Measurements from ENCODE around the gene THRAP3. TPM values are rescaled to one million over a fixed set of nuclear protein-coding genes. Genes with fewer than 3 reads are reported as not detected.
A peak's percentile ranks its signal among the peaks of the same experiment; 100 is the strongest.

THRAP3 gene
- total and polyA plus RNA-seq, 9 of the 15 experiments (the other 6 are each of a cell fraction or from before 2014, with no cell fraction given), result 66.2 to 135 (median 113) TPM

GRCh38 chr1:36306902-36307456, 82.7 kb downstream of the THRAP3 start (continued):
- no peak for TF ChIP-seq SFPQ (IDR thresholded peaks at IDR 0.05; ENCODE audit: low read depth, low read length)
- TF ChIP-seq HDGF (IDR thresholded peaks at IDR 0.05), result peak; percentile 86; the same call in 1 of the 2 replicates
- TF ChIP-seq HLTF (IDR thresholded peaks at IDR 0.05), result 0 out of 2 replicates have a peak, but pooled peaks have one; percentile 44
- TF ChIP-seq E2F6 (IDR thresholded peaks at IDR 0.05; ENCODE audit: borderline replicate concordance in 1 of 2, extremely low read depth in 1 of 2, insufficient read depth in 1 of 2, insufficient read length in 1 of 2, low read depth in 1 of 2, low read length in 1 of 2, poor library complexity in 1 of 2, severe bottlenecking in 1 of 2), result peak in 1 of 2 experiments; percentile 41
- peak; percentile 83 for TF ChIP-seq SAP30 (IDR thresholded peaks at IDR 0.05; ENCODE audit: borderline replicate concordance, insufficient read depth, low read depth, low read length, poor library complexity, severe bottlenecking)
- TF ChIP-seq BCOR (IDR thresholded peaks at IDR 0.05), result peak; percentile 40; the same call in 1 of the 2 replicates
- peak; percentile 30; the same call in 1 of the 2 replicates for TF ChIP-seq ARID2 (IDR thresholded peaks at IDR 0.05)
- no peak for TF ChIP-seq RBM15 (IDR thresholded peaks at IDR 0.05; ENCODE audit: insufficient read depth, low read length)
- no peak for TF ChIP-seq ZNF696 (CRISPR knock-in tag; conservative IDR thresholded peaks at IDR 0.05)
- TF ChIP-seq, protein P1, sequence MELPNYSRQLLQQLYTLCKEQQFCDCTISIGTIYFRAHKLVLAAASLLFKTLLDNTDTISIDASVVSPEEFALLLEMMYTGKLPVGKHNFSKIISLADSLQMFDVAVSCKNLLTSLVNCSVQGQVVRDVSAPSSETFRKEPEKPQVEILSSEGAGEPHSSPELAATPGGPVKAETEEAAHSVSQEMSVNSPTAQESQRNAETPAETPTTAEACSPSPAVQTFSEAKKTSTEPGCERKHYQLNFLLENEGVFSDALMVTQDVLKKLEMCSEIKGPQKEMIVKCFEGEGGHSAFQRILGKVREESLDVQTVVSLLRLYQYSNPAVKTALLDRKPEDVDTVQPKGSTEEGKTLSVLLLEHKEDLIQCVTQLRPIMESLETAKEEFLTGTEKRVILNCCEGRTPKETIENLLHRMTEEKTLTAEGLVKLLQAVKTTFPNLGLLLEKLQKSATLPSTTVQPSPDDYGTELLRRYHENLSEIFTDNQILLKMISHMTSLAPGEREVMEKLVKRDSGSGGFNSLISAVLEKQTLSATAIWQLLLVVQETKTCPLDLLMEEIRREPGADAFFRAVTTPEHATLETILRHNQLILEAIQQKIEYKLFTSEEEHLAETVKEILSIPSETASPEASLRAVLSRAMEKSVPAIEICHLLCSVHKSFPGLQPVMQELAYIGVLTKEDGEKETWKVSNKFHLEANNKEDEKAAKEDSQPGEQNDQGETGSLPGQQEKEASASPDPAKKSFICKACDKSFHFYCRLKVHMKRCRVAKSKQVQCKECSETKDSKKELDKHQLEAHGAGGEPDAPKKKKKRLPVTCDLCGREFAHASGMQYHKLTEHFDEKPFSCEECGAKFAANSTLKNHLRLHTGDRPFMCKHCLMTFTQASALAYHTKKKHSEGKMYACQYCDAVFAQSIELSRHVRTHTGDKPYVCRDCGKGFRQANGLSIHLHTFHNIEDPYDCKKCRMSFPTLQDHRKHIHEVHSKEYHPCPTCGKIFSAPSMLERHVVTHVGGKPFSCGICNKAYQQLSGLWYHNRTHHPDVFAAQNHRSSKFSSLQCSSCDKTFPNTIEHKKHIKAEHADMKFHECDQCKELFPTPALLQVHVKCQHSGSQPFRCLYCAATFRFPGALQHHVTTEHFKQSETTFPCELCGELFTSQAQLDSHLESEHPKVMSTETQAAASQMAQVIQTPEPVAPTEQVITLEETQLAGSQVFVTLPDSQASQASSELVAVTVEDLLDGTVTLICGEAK (IDR thresholded peaks at IDR 0.05), result peak; percentile 49; the same call in 1 of the 2 replicates
- TF ChIP-seq, protein P1 (CRISPR knock-in tag; IDR thresholded peaks at IDR 0.05), result no peak
- TF ChIP-seq E2F3 (CRISPR knock-in tag; IDR thresholded peaks at IDR 0.05), result no peak
- no peak for TF ChIP-seq CEBPG (CRISPR knock-in tag; IDR thresholded peaks at IDR 0.05)
- no peak for TF ChIP-seq CEBPG (tag; conservative IDR thresholded peaks at IDR 0.05 in 1 of 2, IDR thresholded peaks at IDR 0.05 in 1 of 2)
- no peak for TF ChIP-seq ZNF134 (CRISPR knock-in tag; conservative IDR thresholded peaks at IDR 0.05)

Data from K562 (cell line).